Kidney glomerular epithelial cell (primary cell): Measurements from ENCODE around the gene CCL16.

Experiments used
- DNase-seq: peaks from one replicate; lab custom pipeline; 2025; lab: John Stamatoyannopoulos, UW

Gene CCL16

DNA sequence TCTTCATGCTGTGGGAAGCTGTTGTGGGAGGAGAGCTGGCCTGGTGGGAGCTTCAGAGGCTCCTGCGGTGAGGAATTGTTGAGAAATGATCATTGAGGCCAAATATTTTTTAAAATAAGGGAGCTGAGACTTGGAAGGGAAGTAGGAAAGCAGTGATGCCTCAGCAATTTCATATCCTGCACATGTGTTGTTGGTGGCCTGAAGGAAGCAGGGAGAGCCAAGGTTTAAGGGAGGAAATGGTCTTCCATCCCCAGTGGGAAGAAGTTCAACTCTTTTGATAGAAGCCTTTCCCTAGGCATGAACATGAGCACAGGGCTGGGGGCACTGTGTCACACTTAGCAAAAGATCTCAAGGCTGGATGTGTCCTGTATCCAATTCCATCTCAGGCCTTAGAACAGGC lies 5.3 kb upstream of the CCL16 start, which contains the start of gene CCL14:
CCL14 (minus strand) TSS at position 87 of the 400 bp plus-strand sequence; CDS start at position 7, 80 bp downstream.
- DNase-seq, result no peak

DNA sequence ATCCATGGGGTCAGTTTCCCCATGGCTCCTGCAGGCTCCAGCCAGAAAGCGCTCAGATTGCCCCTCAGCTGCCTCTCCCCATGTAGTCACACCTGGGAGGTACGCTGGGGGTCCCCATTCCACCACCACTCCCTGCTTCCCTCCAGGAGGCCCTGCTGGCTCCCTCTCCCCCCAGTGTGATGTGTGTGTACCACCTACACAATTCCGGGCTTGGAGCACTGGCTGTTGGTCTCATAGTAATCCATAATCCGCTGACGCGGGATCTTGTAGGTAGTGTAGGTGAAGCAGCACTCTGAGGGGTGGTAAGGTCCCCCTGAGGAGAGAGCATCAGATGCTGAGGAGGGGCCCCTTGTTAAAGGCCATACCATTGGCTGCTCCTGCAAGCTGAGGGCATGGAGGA lies 2.8 kb upstream of the CCL16 start:
- no peak for DNase-seq

DNA sequence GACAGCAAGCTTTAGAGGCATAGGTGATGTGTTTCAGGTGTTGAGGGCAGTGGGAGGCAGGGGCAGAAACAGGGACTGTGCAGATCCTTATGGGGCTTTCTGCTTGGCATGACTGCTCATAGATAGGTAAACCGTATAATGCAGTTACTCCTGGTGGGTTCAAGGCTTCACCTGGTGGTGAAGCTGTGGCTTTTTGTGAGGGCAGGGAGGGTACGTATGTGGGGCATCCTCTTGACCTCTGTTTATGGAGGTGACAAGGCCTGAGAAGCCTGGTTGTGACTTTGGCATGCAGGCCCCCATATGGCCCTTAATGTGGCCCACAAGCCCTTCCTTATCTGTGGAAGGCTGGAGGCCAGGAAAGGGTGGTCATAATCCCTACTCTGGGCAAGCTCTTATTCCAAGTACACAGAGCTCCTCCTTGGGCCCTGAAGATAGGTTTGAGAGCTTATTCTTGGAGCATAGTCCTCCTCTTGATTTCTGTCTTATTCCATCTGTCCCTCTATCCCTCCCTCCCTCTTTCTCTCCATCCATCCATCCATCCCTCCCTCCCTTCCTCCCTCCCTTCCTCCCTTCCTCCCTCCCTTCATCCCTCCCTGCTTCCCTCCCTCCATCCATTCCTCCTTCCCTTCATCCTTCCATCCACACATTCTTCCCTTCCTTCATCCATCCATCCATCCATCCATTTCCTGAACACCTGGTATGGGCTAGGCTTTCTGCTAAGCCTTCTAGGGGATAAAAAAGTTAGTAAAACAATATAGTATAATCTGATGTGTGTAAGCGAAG lies 1.3 kb upstream of the CCL16 start:
- no peak for DNase-seq

DNA sequence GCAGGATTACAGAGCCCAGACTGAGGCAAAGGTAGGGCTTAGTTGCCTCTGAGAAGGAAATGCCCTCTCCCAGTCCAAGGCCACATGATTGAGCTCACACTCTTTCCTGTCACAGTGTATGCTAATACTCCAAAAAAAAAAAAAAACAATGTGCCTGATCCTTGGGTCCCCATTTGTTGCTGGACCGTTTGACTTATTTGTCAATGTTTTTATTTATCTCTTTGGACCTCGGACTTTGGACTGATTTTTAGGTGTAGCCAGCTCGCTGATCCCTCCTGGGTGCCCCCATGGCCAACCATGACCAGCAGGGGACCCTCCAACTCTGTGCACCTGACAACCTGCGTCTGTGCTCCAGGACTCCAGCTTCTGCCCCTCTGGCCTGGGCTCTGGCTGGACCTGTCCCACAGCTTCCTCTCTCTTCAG lies 622 bp upstream of the CCL16 start:
- no peak for DNase-seq

DNA sequence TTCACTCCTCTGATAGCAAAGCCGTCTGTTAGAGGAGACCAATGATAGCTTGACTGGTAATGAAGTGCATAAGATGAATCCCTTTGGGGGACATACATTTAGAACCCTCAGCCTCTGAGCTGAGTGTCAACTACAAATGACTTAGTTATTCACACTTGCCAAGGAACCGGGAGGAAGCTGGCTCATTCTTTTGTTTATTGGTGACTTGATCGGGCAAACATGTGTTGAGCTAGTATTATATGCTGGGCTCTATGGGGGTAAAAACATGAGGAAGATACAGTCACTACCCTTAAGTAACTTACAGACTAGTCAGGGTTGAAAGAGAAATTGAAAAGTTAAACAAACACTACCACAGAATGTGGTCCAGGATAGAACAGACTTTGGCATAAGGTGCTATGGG lies 3.0 kb downstream of the CCL16 start:
- DNase-seq, result no peak

DNA sequence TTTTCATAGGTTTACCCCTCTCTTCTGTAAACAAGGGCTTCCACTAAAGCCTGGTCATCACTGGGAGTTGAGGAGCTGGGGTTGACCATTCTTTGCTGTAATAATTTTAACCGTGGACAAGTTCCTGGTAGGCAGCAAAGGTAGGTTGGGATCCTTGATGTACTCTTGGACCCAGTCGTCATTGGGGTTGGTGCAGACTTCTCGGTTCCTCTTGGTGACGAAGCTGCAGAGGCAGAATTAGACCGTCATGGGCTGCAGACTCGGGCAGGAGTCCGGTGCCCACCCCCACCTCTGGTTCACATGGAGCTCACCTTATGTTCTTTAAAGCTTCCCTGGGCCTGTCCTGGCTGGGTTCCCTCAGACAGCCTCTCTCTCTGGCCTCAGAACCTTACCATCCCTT lies 3.8 kb downstream of the CCL16 start:
- no peak for DNase-seq

DNA sequence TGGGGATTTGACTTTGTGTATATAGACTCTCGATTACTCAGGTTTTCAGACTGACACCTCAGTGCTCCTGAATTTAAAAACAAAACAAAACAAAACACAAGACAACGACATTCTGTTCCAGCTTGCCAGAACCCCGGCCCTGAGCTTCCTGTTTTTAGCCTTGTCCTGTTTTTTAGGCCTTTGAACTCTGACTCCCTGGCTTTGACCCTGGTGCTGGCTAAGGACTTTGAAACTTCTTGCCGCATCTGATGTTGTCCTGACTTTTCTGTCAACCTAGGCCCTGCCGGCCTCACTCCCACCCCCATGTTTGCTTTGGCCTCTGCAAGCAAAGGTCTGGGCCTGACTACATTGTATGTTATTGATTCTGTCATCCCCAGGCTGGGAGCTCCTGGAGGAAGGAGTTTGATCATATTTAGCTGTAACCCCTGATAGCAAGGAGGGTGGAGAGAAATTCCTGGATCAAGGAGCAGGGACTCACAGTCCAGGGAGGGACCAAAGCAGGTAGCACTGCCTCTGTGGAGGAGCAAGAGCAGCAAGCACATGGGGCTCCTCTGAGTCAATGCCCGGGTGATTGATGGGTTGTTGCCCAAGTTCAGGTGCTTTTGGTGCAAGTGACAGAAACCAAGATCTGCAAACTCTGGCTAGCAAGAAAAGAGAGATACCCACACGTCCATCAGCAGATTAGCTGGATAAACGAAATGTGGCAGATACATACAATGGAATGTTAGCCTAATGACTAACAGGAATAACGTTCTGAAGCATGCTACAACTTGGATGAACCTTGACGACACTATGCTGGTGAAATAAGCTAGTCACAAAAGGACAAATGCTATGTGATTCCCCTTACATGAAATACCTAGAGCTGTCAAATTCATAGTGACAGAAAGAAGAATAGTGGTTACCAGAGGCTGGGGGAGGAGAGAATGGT lies 7.7 kb downstream of the CCL16 start:
- peak; percentile 18 for DNase-seq

DNA sequence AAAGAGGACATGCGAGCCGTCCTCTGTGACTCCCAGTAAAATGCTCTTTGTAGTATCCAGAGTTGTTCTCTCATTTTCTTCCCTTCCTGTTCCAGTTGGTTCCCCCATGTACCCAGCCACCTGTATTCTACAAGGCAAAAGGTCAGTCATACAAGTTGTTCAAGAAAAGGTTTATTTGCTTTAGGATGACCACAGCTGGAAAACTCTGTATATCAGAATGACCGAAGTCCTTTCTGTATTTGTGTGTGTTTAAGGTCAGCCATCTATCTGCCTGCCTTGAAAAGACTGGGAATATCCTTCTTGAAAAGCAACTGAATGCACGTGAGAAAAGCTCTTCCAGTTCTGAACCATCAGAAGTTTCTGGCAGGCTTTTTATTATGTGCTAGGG lies 8.4 kb downstream of the CCL16 start:
- DNase-seq, result no peak

DNA sequence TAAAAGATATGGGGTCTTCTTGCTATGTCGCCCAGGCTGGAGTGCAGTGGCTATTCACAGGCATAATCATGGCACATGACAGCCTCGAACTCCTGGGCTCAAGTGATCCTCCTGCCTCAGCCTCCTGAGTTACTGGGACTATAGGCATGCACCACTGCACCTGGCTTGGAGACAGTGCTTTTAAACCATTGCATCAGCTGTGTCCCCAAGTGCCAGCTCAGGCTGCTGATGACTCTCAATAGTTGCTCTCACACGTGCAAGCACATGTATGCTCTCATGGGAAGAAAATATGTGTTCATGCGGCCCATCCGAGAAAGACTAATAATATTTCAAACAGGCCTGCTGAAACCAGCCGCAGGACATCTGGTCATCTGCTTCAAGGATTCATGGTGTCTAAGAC lies 8.8 kb downstream of the CCL16 start:
- DNase-seq, result no peak

DNA sequence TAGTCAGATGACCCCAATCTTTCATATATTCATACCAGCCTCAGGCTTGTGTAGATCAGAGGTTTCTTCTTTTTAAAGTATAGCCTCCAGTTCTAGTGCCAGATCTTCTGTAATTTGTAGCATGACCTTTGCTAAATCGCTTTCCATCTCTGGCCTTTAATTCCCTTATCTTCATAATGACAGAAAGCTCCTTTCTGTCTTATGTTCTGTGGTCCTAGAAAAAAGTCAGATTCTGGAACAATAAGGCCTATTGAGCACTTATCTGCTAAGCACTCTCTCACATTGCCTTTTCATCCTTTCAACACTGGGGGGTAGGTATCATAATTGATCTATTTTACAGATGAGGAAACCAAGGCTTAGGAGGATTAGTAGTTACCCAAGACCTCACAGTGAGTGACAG lies 9.2 kb downstream of the CCL16 start:
- no peak for DNase-seq

DNA sequence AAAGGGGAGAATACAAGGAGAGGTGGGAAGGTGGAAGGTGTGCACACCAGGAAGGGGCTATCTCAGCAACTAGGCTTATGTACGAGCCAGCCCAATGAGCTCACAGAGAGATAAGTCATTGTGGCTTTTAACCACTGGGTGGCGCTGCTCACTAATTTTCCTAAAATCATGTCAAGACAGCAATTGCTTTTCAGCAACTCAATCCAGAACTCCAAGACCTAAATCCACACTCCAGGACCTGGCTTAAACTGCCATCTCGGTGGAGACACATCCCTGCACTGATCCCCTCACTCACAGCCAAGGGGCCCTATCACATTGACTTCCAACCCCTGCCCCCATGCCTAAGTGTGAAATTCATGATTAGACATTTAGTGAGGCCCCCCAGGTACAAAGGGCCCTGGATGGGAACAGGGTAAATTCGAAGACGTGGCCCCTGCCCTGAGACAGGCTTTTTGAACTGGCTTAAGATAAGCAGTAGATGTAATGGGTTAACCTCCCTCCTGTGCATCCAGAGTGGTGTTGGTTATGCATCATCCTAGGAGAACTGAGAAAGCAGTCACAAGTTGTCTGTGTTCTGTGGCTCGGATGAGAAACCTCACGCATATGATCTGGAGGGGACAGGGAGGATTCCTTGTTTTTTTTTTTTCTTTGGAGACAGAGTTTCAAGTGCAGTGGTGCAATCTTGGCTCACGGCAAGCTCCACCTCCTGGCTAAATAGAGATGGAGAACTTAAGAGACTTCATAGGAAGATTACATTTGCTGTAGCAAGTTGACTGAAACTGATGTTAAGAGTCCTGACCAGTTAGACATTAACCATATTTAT lies 11.5 kb downstream of the CCL16 start:
- peak; percentile 56 for DNase-seq

DNA sequence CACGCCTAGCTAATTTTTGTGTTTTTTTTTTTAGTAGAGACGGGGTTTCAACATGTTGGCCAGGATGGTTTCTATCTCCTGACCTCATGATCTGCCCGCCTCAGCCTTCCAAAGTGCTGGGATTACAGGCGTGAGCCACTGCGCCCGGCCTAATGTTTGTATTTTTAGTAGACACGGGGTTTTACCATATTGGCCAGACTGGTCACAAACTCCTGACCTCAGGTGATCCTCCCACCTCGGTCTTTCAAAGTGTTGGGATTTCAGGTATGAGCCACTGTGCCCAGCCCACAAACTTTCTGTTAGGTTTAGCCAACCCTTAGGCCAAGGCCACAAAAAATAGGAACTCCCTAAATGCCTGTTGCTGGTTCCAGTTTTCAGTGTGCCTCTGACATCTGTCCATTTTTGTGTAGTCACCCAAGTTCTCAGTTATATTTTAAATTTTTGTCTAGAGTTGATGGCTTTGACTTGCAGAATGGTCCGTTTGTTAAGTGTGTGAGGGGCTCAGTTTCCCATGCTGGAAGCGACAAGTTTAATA lies 12.7 kb downstream of the CCL16 start:
- DNase-seq, result no peak

DNA sequence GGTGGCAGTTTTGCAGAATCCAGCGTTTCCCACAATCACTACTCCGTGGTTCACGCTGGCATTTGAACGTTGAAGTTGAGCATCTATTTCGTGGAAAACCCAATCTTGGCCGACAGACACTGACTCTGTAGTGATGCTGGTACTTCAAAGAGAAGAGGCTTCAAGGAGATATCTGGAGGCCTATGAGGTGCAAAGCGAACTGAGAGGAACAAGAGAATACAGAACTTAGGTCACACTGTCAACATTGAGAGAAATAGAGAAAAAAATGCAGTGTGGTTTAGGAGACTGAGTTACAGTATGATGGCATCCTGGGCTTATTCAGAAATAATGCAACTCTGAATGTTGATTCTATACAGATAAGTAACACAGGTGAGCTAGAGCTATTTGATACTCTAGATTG lies 16.0 kb downstream of the CCL16 start:
- no peak for DNase-seq

DNA sequence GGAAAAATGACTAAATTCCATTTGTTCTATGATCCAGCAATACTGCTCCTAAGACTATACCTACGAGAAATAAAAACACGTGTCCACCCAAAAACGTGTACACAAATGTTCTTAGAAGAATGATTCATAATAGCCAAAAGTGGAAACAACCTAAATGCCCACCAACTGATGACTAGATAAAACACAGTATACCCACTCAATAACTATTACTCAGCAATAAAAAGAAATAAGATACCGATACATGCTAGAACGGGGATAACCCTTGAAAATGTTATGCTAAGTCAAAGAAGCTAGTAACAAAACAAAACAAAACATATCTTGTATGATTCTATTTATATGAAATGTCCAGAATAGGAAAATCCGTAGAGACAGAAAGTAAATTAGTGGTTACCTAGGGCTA lies 17.6 kb downstream of the CCL16 start:
- no peak for DNase-seq

DNA sequence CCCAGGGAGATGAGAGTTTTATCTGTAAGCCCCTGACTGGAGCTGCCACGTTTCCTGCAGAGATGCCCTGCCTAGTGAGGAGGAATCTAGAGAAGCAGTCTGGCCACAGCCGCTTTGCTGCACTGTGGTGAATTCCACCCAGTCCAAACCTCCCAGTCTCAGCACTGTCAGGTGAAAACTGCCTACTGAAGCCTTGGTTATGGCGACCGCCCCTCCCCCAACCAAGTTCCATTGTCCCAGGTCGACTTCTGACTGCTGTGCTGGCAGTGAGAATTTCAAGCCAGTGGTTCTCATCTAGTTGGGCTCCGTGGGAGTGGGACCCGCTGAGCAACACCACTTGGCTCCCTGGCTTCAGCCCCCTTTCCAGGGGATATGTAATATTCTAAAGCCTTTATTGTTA lies 27.6 kb downstream of the CCL16 start:
- no peak for DNase-seq

DNA sequence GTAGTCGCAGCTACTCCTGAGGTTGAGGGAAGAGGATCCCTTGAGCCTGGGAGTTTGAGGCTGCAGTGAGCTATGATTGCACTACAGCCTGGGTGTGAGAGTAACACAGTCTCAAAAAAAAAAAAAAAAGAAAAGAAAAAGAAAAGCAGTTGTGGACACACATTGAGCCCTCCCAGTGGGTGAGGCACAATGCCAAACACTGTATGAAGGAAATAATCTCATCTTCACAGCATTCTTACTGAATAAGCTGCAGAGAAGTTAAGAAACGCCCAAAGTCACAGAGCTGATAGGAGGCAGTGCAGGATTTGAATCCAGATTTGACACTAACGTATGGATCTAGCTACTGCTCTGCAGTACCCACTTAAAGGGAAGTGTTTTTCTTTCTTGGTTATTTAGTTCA lies 31.9 kb downstream of the CCL16 start:
- no peak for DNase-seq

DNA sequence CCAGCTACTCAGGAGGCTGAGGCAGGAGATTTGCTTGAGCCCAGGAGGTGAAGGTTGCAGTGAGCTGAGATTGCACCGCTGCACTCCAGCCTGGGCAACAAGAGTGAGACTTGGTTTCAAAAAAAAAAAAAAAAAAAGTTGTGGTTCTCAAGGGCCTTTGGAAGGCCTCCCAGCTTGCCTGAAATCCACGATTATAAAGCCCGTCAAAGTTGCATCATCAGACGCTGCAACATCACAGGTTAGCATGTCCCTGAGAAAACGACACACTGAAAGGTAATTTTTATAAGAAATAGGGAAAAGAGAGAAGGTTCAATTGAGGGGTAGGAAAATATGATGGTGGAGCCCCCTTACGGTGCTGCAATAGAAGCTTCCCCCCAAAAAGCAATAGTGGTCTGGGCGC lies 33.2 kb downstream of the CCL16 start:
- no peak for DNase-seq

DNA sequence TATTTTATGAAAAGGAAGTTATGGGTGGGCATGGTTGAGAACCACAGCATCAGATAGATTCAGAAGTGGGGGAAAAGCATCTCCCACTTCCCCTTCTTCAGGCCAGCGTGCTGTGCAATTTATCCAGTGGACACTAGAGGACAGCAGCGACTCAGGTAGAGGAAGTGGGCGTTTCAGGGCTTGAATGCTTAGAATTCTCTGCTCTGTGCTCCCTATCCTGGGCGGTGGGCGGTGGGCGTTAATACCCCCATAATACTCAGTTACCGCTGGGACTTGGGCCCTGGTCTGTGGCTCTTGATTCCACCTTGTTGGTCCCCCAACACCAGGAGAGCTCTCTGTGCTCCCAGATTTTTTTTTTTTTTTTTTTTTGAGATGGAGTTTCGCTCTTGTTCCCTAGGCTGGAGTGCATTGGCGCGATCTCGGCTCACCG lies 34.1 kb downstream of the CCL16 start:
- peak; percentile 28 for DNase-seq

DNA sequence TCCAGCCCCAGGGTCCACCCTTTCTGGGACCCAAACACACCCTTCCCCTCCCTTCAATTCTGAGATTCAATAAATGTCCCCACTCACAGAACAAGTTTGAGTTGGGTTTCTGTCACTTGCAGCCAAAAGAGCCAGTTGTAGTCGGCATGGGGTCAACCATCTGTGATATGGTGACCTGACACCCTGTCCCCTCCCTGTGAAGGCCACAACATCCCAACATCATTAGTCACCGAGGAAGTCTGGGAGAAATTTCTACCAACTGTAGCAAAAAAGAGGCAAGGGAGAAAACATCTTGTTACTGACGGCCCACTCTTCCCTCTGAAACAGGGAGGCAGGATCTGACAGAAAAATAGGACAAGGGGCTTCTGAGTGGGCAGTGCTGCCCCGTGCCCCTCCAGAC lies 37.1 kb downstream of the CCL16 start:
- no peak for DNase-seq

DNA sequence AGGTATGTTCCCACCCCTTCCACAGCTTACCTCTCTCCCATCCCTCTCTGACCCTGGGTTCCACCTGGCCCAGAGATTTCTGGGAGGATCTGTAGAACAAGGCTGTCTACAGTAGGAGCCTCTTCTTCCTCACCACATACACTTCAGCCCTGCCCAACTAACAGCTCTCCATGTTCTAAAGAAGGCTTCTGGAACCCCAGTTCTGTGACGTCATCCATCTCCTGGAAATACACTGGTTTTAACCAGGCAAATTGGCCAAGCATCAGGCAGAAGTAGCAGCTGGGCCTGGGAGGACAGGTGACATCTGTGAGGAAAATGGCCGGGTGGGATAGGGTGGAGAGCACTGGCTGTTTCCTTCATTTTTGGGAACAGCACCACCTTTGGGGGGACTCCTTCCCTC lies 37.8 kb downstream of the CCL16 start, which contains the start of gene LYZL6:
LYZL6 (minus strand) TSS at position 177 of the 400 bp plus-strand sequence. CDS start 4,357 bp downstream, outside the sequence.
- DNase-seq, result no peak

DNA sequence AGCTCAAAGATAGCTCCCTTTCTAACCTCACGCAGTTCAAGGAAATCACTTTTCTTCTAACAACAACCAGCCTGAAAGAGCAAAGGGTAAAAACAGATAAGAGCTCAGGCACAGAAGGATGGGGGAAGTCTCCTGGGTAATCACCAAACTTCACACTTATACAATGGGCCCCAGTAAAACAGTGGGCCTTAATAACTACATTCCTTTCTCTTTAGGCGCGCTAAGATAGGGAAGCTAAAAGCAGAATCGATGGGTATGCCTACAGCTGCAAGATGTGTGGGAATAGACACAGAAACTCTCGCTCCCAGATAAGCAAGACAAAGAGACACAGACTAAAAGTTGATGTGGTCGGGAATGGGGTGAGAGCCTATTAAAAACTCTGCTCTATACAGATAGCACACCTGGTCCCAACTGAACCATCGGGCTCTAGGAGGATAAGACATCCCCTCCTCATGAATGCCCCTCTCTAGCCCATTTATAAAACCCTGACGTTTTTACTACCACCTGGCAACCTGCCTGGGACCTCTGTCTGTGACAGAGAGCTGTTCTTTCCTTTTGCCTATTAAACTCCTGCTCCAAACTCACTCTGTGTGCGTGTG lies 38.6 kb downstream of the CCL16 start:
- no peak for DNase-seq
